ENCODE data around the gene CCL5.

CCL5 gene

DNA sequence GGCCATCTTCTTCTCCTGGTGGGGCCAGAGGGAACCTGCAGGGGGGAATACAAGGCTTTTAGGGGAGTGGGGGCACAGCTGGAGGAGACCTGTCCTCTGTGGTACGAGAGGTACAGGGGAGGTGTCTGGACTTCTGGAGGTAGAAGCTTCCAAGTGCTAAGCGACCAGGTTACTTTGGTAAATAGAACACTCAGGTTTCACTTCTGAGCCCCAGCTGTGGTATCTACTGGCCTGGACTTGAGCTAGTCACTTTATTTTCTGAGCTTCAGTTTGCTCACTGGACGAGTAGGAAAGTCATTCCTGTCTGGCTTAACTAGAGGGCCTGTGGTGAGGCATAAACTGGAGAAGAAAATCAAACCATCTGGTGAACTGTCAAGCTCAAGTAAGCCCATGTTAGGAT lies 11.4 kb downstream of the CCL5 start, which contains the start of gene HEATR9:
TSS of gene HEATR9 (minus strand) at position 155 of the 400 bp plus-strand sequence. CDS start at position 6, 149 bp downstream.
- in situ Hi-C loops (cut with MboI; ENCODE audit: low sequenced_read_pairs) = no loop called here

DNA sequence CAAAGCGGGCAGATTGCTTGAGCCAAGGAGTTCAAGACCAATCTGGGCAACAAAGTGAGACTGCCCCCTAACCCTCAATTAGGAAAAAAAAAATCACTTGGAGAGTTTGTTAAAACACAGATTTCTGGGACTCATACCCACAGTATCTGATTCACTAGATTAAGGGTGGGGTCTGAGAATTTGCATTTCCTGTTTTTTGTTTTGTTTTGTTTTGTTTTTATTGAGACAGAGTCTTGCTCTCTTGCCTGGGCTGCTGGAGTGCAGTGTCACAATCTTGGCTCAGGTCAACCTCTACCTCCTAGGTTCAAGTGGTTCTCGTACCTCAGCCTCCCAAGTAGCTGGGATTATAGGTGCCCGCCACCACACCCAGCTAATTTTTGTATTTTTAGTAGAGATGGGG lies 12.6 kb downstream of the CCL5 start:
- in situ Hi-C loops (cut with MboI; ENCODE audit: low sequenced_read_pairs) = no loop called here

DNA sequence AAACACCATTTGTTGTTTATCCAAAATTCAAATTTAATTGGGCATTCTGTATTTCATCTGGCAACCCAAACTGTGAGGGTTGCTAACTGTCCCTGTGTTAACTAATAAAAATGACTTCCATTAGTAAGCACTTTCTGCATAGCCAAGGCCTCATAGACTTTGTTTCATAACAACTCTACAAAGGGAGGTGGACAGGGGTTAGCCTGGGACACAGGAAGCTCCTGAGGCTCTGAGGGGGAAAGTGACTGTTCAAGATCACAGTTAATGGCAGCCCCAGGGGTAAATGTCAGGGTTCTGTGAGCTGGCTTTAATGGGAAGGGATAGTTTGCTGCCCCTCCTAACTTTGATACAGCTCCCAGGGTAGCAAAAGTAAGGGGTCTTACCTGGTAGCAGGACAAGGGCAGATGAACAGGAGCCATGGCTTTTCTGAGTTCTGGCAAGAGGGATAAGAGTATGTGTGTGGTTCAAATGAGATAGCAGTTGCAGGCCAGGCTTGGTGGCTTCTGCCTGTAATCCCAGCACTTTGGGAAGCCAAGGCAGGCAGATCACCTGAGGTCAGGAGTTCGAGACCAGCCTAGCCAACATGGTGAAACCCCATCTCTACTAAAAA lies 13.7 kb downstream of the CCL5 start:
- in situ Hi-C loops (cut with MboI; ENCODE audit: low sequenced_read_pairs) = no loop called here

DNA sequence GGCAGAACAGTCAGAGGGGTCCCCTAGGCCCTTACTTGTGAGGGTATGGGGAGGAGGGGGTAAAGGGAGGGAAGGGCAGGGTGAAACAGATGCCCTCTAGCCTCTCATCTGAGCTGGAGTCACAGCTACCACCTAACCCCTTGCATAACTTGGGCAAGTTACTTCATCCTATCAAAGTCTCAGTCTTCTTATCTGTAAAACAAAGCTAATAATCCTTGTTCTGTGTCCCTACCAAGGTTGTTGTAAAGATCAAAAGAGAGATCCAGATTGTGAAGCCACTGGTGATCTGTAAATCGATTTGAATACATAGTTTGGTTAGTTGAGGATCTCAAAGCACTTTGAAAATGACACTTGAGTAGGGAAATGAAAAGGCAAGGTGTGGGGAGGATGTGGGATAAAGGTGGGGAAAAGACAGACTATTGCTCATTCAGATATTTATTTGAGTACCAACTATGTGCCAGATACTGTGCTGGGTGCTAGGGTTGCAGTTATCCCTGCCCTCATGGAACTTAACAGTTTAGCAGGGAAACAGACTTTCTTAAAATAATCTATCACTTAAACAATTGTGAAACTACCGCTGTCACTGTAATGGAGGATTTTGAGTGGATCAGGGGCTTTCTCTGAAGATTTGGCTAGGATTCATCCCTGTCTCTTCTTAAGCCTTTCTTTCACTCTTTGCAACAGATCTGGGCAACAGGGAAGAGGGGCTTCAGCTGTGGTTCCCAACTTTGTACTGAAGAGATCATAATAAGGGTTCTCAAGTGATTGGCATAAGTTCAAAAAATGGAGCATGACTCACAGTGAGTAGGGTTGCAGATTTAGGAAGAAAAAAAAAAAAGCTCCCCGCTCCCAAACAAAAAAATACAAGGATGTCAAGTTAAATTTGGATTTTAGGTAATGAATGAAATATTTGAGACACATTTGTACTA lies 14.5 kb downstream of the CCL5 start:
- in situ Hi-C loops (cut with MboI; ENCODE audit: low sequenced_read_pairs) = no loop called here

DNA sequence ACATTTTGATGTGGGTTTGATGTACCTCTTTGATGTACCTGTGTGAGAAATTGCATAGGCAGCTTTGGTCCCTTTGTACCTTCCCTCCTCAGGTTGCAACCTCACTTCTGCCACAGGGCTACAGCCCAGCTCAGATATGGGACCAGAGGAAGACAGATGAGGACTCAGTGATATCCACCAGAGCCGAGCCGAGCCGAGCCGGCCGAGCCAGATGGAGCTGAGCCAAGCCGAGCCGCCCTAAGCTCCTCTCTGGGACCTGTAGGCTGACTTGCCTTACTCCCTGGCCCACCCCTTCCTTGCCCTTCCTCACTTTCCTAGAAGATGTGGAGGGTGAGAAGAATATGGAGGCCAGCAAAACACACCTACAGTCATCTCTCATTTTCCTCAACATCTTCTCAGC lies 15.3 kb downstream of the CCL5 start:
- in situ Hi-C loops (cut with MboI; ENCODE audit: low sequenced_read_pairs) = no loop called here

DNA sequence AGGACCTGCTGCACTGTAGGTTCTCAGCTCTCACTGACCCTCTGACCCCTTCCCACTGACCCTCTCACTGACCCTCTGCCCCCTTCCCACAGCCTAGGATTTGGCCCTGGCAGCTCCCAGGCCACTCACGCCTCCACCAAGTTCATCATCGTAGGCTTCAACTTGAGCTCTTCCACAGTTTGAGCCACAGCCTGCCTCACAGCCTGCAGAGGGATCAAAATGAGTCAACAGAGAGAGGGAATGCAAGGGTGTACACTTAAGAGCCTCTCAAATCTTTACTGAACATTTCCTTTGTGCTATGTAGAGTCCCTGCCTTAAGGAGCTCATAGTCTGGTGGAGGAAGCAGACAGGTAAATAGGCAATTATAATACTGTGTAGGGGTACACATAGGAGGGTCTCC lies 23.6 kb downstream of the CCL5 start:
- in situ Hi-C loops (cut with MboI; ENCODE audit: low sequenced_read_pairs) = no loop called here

DNA sequence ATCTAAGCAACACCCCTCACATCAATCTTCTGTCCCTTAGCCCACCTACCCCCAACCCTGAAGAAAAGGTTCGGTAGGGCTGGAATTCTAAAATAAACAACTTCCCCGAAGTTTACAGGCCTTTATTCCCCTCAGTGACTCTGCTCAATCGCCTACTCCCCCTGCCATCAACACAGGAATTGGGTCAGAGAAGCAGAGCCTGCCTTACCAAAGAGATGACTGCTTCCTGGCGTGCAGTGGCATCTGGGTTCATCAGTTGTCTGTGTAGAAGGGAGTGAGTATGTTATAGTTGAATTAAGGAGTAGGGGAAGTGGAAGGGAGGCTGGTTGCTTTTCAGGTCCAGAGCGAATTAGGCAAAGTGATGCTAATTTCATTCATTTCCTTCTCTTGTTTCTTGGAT lies 24.2 kb downstream of the CCL5 start:
- in situ Hi-C loops (cut with MboI; ENCODE audit: low sequenced_read_pairs) = no loop called here

DNA sequence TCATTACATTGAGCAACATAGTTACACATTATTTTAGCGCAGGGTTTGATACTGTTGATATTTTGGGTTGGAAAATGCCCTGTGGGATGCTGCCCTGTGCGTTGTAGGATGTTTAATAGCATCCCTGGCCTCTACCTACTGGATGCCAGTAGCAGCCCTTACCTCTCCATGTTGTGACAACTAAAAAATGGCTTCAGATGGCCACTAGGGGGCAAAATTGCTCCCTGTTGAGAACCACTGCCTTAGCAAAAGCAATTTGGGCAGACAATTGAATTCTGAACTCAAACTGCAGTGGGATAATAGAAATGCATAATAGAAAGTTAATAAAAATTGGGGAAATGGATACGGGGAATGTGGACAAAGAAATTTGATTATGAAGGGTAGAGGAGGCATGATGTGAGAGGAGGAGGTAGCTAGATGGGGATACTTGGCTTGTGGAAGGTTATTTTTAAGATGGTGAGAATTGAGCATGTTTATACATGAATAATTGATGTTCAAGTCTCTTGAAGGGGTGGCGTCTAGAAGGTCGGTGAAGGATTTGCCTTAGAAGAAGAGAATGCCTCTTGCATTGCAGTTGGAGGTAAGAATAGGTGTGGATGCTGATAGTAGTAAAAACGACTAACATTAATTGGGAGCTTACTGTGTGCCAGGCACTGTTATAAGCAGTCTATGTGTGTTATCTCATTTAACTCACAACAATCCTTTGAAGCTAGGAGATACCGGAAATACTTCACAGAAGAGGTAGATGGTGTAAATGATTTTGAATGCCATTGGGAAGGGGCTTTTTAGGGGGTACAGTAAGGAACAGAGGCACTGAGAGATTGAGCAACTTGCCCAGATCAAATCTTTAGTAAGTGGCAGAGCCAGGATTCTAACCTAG lies 30.5 kb downstream of the CCL5 start:
- in situ Hi-C loops (cut with MboI; ENCODE audit: low sequenced_read_pairs) = no loop called here

DNA sequence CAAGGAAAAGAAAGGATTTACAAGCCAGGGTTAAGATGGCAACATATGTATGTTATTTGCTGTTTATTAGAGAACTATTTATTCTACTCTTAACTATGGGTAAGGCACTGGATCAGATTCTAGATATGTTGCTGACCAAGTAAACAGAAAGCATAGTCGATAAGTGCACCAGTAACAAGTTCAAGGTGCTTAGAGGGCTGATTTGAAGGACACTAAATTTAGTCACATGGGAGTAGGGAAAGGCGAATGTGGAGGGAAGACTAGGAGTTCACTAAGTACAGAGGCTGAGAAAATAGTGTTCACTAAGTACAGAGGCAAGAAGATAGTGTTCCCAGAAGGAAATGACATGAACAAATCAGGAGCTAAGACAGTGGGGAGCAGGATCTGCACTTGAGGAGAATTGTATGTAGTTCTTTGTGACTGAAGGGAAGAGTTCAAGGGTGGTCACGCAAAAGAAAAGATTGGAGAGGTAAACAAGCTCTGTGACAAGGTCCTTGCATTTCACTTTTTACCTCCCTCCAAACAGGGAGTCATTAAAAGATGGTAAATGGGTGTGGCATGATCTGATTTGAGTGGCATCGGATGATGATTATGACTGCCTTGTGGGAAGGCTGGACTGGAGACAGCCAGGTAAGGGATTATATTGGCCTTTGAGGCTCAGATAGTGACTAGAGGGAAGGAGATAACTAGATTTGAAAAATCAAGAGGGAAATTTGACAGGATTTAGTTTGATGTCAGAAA lies 32.4 kb downstream of the CCL5 start:
- in situ Hi-C loops (cut with MboI; ENCODE audit: low sequenced_read_pairs) = no loop called here

DNA sequence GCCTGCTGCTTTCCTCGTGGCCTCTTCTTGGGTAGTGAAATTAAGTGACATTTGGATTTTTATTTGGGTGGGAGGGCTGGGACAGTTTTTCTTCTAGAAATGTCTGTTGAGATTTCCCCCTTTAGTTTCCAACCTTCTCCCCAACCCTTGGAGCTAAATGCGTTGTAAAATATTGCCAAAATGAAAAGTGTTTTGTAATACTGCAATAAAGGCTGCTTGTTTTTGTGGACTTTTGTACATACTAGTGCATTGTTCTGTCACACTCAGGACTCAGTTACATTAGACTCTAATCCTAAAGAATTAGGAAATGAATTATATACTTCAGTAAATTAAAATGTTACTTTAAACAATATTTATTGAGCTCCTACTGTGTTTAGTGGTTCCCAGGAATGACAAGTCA lies 33.2 kb downstream of the CCL5 start:
- in situ Hi-C loops (cut with MboI; ENCODE audit: low sequenced_read_pairs) = no loop called here

DNA sequence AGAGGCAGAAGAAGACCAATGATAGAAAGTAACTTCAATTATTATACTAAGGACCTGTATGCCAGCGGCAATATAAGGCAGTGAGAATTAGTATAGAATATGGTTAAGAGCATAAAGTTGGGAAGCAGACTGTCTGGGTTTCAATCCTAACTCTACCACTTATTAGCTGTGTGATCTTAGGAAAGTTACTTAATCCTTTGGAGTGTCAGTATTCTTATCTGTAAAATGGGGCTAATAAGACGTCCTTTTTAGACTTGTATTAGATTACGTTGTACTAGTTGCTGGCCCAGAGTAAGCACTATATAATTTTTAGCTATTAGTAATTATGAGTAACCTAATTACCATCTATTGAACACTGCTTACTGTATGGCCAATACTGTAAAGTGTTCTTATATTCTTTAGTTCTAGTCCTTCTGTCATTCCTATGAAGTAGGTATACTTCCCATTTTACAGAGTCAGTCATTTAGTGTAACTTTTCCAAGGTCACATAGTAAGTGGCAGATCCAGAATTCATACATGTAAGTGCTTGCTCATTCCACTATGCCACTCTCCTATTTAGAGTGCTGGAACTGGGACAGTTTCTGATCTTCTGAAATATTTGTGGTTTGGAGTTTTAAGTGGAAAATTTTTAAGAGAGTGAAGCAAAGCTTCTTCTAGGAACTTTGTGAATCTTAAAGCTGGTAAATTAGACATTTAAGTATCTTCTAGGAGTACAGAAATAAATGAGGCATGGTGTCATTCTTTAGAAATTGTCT lies 33.9 kb downstream of the CCL5 start:
- in situ Hi-C loops (cut with MboI; ENCODE audit: low sequenced_read_pairs) = no loop called here

DNA sequence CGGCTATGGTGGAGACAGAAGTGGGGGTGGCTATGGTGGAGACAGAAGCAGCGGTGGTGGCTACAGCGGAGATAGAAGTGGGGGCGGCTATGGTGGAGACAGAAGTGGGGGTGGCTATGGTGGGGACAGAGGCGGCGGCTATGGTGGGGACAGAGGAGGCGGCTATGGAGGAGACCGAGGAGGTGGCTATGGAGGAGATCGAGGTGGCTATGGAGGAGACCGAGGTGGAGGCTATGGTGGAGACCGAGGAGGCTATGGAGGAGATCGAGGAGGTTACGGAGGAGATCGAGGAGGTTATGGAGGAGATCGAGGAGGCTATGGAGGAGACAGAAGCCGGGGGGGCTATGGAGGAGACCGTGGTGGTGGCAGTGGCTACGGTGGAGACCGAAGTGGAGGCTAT lies 35.6 kb downstream of the CCL5 start:
- in situ Hi-C loops (cut with MboI; ENCODE audit: low sequenced_read_pairs) = no loop called here

DNA sequence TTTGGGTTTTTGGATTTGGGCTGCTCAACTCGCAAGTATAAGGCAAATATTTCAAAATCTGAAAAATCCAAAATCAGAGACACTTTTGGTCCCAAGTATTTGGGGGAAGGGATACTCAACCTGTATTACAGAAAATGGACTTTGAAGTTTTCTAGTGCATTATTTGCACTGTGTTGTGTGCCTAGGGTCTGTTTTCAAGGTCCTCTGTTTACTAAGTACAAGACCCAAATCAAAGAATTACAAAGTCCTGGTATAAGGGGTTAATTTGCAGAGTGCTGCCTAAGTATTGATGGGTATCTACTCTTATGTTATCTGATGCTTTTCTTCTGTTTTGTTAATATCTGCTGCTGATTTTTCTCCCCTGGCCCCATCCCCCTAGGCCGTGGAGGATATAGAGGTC lies 36.5 kb downstream of the CCL5 start:
- in situ Hi-C loops (cut with MboI; ENCODE audit: low sequenced_read_pairs) = no loop called here

DNA sequence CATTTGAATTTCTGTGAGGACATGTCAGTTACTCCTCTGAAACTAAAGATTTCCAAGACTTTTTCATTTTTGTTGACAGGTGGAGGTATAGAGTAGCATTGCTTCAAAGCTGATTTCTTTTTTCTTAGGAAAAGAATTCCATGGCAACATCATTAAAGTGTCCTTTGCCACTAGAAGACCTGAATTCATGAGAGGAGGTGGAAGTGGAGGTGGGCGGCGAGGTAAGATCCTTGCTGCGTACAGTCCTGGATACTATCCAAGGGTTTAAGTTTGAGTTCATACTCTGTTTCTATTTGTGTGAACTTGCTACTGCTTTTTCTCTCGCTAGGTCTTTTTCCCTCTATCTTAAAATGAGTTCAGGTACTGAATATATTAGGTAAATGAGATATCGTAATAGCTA lies 37.9 kb downstream of the CCL5 start:
- in situ Hi-C loops (cut with MboI; ENCODE audit: low sequenced_read_pairs) = no loop called here

DNA sequence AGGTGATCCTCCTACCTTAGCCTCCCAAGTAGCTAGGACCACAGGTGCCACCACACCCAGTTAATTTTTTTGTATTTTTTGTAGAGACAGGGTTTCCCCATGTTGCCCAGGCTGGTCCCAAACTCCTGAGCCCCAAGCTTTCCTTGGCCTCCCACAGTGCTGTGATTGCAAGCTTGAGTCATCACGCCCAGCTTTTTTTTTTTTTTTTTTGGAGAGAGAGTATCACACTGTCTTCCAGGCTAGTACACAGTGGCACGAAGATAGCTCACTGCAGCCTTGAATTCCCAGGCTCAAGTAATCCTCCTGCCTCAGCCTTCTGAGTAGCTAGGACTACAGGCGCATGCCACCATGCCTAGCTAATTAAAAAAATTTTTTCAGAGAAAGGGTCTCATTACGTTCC lies 38.7 kb downstream of the CCL5 start:
- in situ Hi-C loops (cut with MboI; ENCODE audit: low sequenced_read_pairs) = no loop called here

DNA sequence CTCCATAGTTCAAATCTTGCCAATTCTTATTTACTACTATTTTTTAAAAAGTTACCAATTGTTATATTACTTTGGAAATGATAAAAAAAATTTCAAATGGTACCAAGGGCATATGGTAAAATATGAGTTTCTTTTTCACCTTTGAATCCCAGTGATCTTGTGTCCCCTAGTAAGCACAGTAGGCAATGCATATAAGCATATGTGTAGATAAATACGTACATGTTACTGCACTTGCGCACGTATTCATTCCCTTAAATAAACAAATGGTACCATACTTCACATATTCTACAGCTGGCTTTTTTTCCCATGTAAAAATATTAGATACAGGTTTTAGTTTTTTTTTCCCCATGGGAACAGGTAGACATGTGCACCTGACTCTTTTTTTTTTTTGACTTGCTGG lies 39.1 kb downstream of the CCL5 start:
- in situ Hi-C loops (cut with MboI; ENCODE audit: low sequenced_read_pairs) = no loop called here

DNA sequence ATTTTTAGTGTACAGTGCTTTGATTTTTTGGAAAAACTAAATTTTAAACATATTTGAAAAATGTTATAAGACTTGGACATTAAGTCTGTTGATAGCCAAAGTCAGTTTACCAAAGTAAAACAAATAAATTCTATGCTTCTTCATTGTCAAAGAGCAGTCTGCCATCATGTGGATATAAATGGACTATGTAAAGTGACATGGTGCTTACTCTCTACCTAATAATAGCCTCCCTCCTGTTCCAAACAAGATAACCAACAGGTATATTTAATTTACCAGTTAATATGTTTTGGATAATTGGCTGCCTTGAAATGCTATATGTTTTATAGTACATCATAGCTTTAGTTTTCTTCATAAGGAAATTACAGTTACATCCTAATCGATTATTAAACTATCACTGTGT lies 55.0 kb downstream of the CCL5 start:
- in situ Hi-C loops (cut with MboI; ENCODE audit: low sequenced_read_pairs) = no loop called here
